H9 (cell line): ENCODE results near the gene CDK15. TPM values are rescaled to one million over a fixed set of nuclear protein-coding genes. Genes with fewer than 3 reads are reported as not detected.

Experiments used
- DNase-seq: peaks from one replicate; pipeline ENCODE4 v3.0.0-alpha.2; 2017
- H2AFZ ChIP-seq: one replicate; pipeline ENCODE4 v1.6.1; 2013; ENCODE audit warnings: mild to moderate bottlenecking, low read length, control low read depth, moderate library complexity
- H2AK5ac ChIP-seq: 2 replicates; pipeline ENCODE4 v1.6.1; 2013; ENCODE audit warnings: low read length, control low read depth, mixed read lengths; ENCODE audit not compliant: insufficient read length
- H2BK120ac ChIP-seq: one replicate; pipeline ENCODE4 v1.6.1; 2013; ENCODE audit warnings: low read depth, mild to moderate bottlenecking, low read length, control low read depth, inconsistent platforms; ENCODE audit not compliant: poor library complexity, severe bottlenecking
- H2BK12ac ChIP-seq: 2 replicates; pipeline ENCODE4 v1.6.1; 2013; ENCODE audit warnings: low read length, control low read depth, mixed read lengths, low read depth; ENCODE audit not compliant: insufficient read length
- H2BK15ac ChIP-seq: 2 replicates; pipeline ENCODE4 v1.6.1; 2013; ENCODE audit warnings: low read depth, low read length, control low read depth
- H2BK20ac ChIP-seq: one replicate; pipeline ENCODE4 v1.6.1; 2013; ENCODE audit warnings: low read depth, mild to moderate bottlenecking, low read length, control low read depth, inconsistent platforms; ENCODE audit not compliant: poor library complexity, severe bottlenecking
- H2BK5ac ChIP-seq: 2 replicates; pipeline ENCODE4 v1.6.1; 2013; ENCODE audit warnings: low read length, control low read depth, mixed read lengths; ENCODE audit not compliant: insufficient read length
- H3K14ac ChIP-seq: 2 replicates; pipeline ENCODE4 v1.6.1; 2013; ENCODE audit warnings: low read length, control low read depth; ENCODE audit not compliant: insufficient read depth
- H3K18ac ChIP-seq: 2 replicates; pipeline ENCODE4 v1.6.1; 2013; ENCODE audit warnings: low read depth, mild to moderate bottlenecking, mixed read lengths, low read length, control low read depth; ENCODE audit not compliant: insufficient read length
- H3K23ac ChIP-seq: 2 replicates; pipeline ENCODE4 v1.6.1; 2013; ENCODE audit warnings: low read length, control low read depth, mixed read lengths, low read depth; ENCODE audit not compliant: insufficient read length
- H3K23me2 ChIP-seq: 2 replicates; pipeline ENCODE4 v1.6.1; 2013; ENCODE audit warnings: low read depth, mild to moderate bottlenecking, mixed read lengths, low read length, control low read depth; ENCODE audit not compliant: insufficient read length, poor library complexity, severe bottlenecking
- H3K27ac ChIP-seq: 2 replicates; pipeline ENCODE4 v1.5.1; 2013; ENCODE audit warnings: low read length, control low read depth, mixed read lengths, low read depth; ENCODE audit not compliant: insufficient read length
- H3K27me3 ChIP-seq: 2 replicates; pipeline ENCODE4 v1.6.1; 2013; ENCODE audit warnings: low read length, control low read depth, inconsistent platforms; ENCODE audit not compliant: insufficient read depth
- H3K4ac ChIP-seq: 2 replicates; pipeline ENCODE4 v1.6.1; 2013; ENCODE audit warnings: low read depth, mild to moderate bottlenecking, control low read depth, inconsistent platforms, low read length, moderate library complexity
- H3K4me1 ChIP-seq: 2 replicates; pipeline ENCODE4 v1.6.1; 2013; ENCODE audit warnings: low read length, control low read depth, inconsistent platforms; ENCODE audit not compliant: insufficient read depth
- H3K4me2 ChIP-seq: 2 replicates; pipeline ENCODE4 v1.6.1; 2013; ENCODE audit warnings: low read length, control low read depth, mixed read lengths; ENCODE audit not compliant: insufficient read length, insufficient read depth
- H3K56ac ChIP-seq: 2 replicates; pipeline ENCODE4 v1.6.1; 2013; ENCODE audit warnings: low read depth, mild to moderate bottlenecking, mixed read lengths, low read length, control low read depth; ENCODE audit not compliant: insufficient read length
- H3K79me1 ChIP-seq: 2 replicates; pipeline ENCODE4 v1.6.1; 2013; ENCODE audit warnings: low read depth, mild to moderate bottlenecking, moderate library complexity, low read length, control low read depth, inconsistent platforms; ENCODE audit not compliant: insufficient read depth, poor library complexity, severe bottlenecking
- H3K79me2 ChIP-seq: 2 replicates; pipeline ENCODE4 v1.6.1; 2013; ENCODE audit warnings: low read length, control low read depth, inconsistent platforms; ENCODE audit not compliant: insufficient read depth
- H3K9ac ChIP-seq: 2 replicates; pipeline ENCODE4 v1.6.1; 2013; ENCODE audit warnings: low read length, control low read depth, mixed read lengths; ENCODE audit not compliant: insufficient read length; ENCODE audit errors: extremely low read depth
- H3K9me3 ChIP-seq: one replicate; pipeline ENCODE4 v1.6.1; 2013; ENCODE audit warnings: low read depth, low read length, inconsistent platforms; ENCODE audit not compliant: control insufficient read depth
- H3T11ph ChIP-seq: one replicate; pipeline ENCODE4 v1.6.1; 2013; ENCODE audit warnings: mild to moderate bottlenecking, low read length, control low read depth, inconsistent platforms
- H4K20me1 ChIP-seq: one replicate; pipeline ENCODE4 v1.6.1; 2013; ENCODE audit not compliant: control insufficient read depth, insufficient read length, insufficient read depth
- H4K5ac ChIP-seq: 2 replicates; pipeline ENCODE4 v1.6.1; 2013; ENCODE audit warnings: low read depth, mild to moderate bottlenecking, mixed read lengths, low read length, control low read depth; ENCODE audit not compliant: insufficient read length
- H4K8ac ChIP-seq: replicated peaks from 2 replicates; pipeline ENCODE4 v1.6.1; 2013; ENCODE audit warnings: low read length, control low read depth, mixed read lengths, low read depth; ENCODE audit not compliant: insufficient read length
- H4K91ac ChIP-seq: 2 replicates; pipeline ENCODE4 v1.6.1; 2013; ENCODE audit warnings: low read depth, mild to moderate bottlenecking, moderate library complexity, mixed read lengths, low read length, control low read depth; ENCODE audit not compliant: insufficient read length
- H3K27ac Mint-ChIP-seq, 3 experiments: 2 replicates in 2 of 3; 3 replicates in 1 of 3; pipeline ENCODE4 v1.8.0; 2020 to 2021; ENCODE audit warnings: mixed read lengths in 3 of 3, mild to moderate bottlenecking in 1 of 3, moderate library complexity in 1 of 3
- H3K27me3 Mint-ChIP-seq: 2 replicates; pipeline ENCODE4 v1.8.0; 2021; ENCODE audit warnings: low read depth, mild to moderate bottlenecking, moderate library complexity, mixed read lengths
- H3K36me3 Mint-ChIP-seq, 3 experiments: 2 replicates in 2 of 3; 3 replicates in 1 of 3; pipeline ENCODE4 v1.8.0; 2020 to 2021; ENCODE audit warnings: low read depth in 3 of 3, mixed read lengths in 3 of 3; ENCODE audit not compliant: insufficient read depth in 1 of 3
- H3K4me1 Mint-ChIP-seq, 2 experiments: 2 replicates each; pipeline ENCODE4 v1.8.0; 2020; ENCODE audit warnings: mixed read lengths in 2 of 2
- H3K4me3 Mint-ChIP-seq, 2 experiments: 2 replicates in 1 of 2; 3 replicates in 1 of 2; pipeline ENCODE4 v1.8.0; 2020 to 2021; ENCODE audit warnings: mild to moderate bottlenecking in 2 of 2, mixed read lengths in 2 of 2, moderate library complexity in 1 of 2
- H3K9me3 Mint-ChIP-seq, 2 experiments: 2 replicates in 1 of 2; 3 replicates in 1 of 2; pipeline ENCODE4 v1.8.0; 2020; ENCODE audit warnings: mild to moderate bottlenecking in 2 of 2, mixed read lengths in 2 of 2, moderate library complexity in 1 of 2
- WGBS: extraction: QIAGEN DNeasy Blood & Tissue Kit; methylation state at CpG from one replicate; pipeline ENCODE4 v1.1.7; 2013; ENCODE audit warnings: missing lambda C conversion rate, low lambda C conversion rate, mixed read lengths; ENCODE audit not compliant: insufficient read length; ENCODE audit errors: extremely low coverage; 5-methylcytosine and 5-hydroxymethylcytosine counted together
- total RNA-seq: library from RNA; stranded (reverse); gene quantifications from 2 replicates; pipeline ENCODE4 v1.2.1, GENCODE V29; 2021
- TF ChIP-seq, protein P1 (sequence below): fragments of 200-600 bp; sonication (generic); conservative IDR thresholded peaks from 3 replicates; pipeline ENCODE4 v1.8.0; 2021; ENCODE audit warnings: antibody characterized with exemption, mild to moderate bottlenecking

Gene CDK15
- total RNA-seq, 1 experiment from 2014 or later: not detected

DNA sequence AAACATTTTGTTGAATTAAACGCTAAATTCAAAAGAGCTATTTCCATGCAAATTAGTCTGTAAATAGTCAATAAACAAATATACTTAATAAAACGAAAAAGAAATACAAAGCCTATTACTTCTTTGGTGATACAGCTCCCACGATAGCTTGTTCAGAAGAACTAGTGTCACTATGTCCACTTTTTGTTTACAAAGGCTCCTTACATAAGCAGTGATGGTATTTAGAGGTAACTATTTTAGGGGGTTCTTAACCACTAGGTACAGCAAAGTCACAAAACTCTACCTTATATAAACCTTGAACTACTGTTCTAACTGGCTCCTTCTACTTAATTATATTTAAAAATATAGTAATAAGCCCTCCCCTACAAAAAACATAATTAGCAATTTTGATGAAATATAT is 47.5 kb upstream of the CDK15 start:
- no peaks in the 10 kb centered on the region for H3K9me3 ChIP-seq
- no peaks in the 10 kb centered on the region for H3K23me2 ChIP-seq
- H2AK5ac ChIP-seq: no peak overlapping the region
- H3K79me1 ChIP-seq: no peaks in the 10 kb centered on the region
- no peaks in the 10 kb centered on the region for H3K79me2 ChIP-seq
- H3K36me3 Mint-ChIP-seq: peaks cover 6 to 33% (median 31%) of the 10 kb centered on the region in 3 experiments; a peak in 6 of 7 replicates
- H2BK12ac ChIP-seq: no peak overlapping the region
- H3K27ac Mint-ChIP-seq: no peak overlapping the region
- H3K56ac ChIP-seq: no peak overlapping the region
- H3K27me3 Mint-ChIP-seq: no peaks in the 10 kb centered on the region
- no peak overlapping the region for H4K8ac ChIP-seq
- no peak overlapping the region for H3K9ac ChIP-seq
- H3K14ac ChIP-seq: no peak overlapping the region
- H3K18ac ChIP-seq: no peak overlapping the region
- H3T11ph ChIP-seq: no peak overlapping the region
- H3K4me1 Mint-ChIP-seq: no peaks in the 10 kb centered on the region
- H4K91ac ChIP-seq: no peak overlapping the region
- no peak overlapping the region for H2BK15ac ChIP-seq
- H3K27ac ChIP-seq: no peak overlapping the region
- H2BK5ac ChIP-seq: no peak overlapping the region
- H3K27me3 ChIP-seq: no peaks in the 10 kb centered on the region
- H4K20me1 ChIP-seq: no peaks in the 10 kb centered on the region
- H4K5ac ChIP-seq: no peak overlapping the region
- no peaks in the 10 kb centered on the region for H3K9me3 Mint-ChIP-seq
- no peak overlapping the region for H3K4ac ChIP-seq
- no peak overlapping the region for H3K23ac ChIP-seq
- no peak overlapping the region for H3K4me3 Mint-ChIP-seq
- H2AFZ ChIP-seq: no peak overlapping the region
- no CpG with 5 or more reads among the region's 3 CpGs for WGBS
- TF ChIP-seq, protein P1, sequence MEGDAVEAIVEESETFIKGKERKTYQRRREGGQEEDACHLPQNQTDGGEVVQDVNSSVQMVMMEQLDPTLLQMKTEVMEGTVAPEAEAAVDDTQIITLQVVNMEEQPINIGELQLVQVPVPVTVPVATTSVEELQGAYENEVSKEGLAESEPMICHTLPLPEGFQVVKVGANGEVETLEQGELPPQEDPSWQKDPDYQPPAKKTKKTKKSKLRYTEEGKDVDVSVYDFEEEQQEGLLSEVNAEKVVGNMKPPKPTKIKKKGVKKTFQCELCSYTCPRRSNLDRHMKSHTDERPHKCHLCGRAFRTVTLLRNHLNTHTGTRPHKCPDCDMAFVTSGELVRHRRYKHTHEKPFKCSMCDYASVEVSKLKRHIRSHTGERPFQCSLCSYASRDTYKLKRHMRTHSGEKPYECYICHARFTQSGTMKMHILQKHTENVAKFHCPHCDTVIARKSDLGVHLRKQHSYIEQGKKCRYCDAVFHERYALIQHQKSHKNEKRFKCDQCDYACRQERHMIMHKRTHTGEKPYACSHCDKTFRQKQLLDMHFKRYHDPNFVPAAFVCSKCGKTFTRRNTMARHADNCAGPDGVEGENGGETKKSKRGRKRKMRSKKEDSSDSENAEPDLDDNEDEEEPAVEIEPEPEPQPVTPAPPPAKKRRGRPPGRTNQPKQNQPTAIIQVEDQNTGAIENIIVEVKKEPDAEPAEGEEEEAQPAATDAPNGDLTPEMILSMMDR: no peak
- H2BK20ac ChIP-seq: no peak overlapping the region
- no peak for DNase-seq
- H2BK120ac ChIP-seq: no peak overlapping the region
- H3K4me1 ChIP-seq: no peaks in the 10 kb centered on the region
- H3K4me2 ChIP-seq: no peak overlapping the region
